NCI-H774 (cell line): ENCODE results near the gene PTGDR2.
"Not testable (repeated sequence)": the region's sequence is repeated elsewhere in the genome, so short reads cannot be mapped to it uniquely, and the experiment has no call there.

Experiments used
- DNase-seq: peaks from one replicate; lab custom pipeline; 2025; lab: John Stamatoyannopoulos, UW

The PTGDR2 gene

GRCh38 chr11:60841797-60842667, 13.7 kb downstream of the PTGDR2 start, which contains the start of gene CCDC86:
TSS of gene CCDC86 (plus strand) at chr11:60842113. CDS start at chr11:60842125, 12 bp downstream.
- DNase-seq, result peak; percentile 88

- DNase-seq, result no peak
Measured at GRCh38 chr11:60840470-60841430, 15.0 kb downstream of the PTGDR2 start.

- DNase-seq, result no peak
Measured at GRCh38 chr11:60838132-60838531, 17.6 kb downstream of the PTGDR2 start.

GRCh38 chr11:60836866-60837515, 18.8 kb downstream of the PTGDR2 start:
- DNase-seq, result no peak

- DNase-seq, result no peak
Measured at GRCh38 chr11:60835534-60835846, 20.3 kb downstream of the PTGDR2 start.

GRCh38 chr11:60834742-60835533, 20.8 kb downstream of the PTGDR2 start:
- no peak for DNase-seq

GRCh38 chr11:60831501-60832079, 24.2 kb downstream of the PTGDR2 start:
- no peak for DNase-seq

- DNase-seq, result peak; percentile 79
Measured at GRCh38 chr11:60831143-60831500, 24.6 kb downstream of the PTGDR2 start.

GRCh38 chr11:60830478-60831142, 25.1 kb downstream of the PTGDR2 start:
- DNase-seq, result no peak

GRCh38 chr11:60825790-60826189, 30.0 kb downstream of the PTGDR2 start:
- DNase-seq, result no peak

- DNase-seq, result no peak
Measured at GRCh38 chr11:60825118-60825517, 30.6 kb downstream of the PTGDR2 start.

- not testable (repeated sequence) for DNase-seq
Measured at GRCh38 chr11:60823745-60824306, 31.9 kb downstream of the PTGDR2 start.

- DNase-seq, result no peak
Measured at GRCh38 chr11:60821827-60822599, 33.7 kb downstream of the PTGDR2 start.

GRCh38 chr11:60818057-60818456, 37.7 kb downstream of the PTGDR2 start:
- DNase-seq, result no peak

GRCh38 chr11:60816590-60817157, 39.1 kb downstream of the PTGDR2 start:
- no peak for DNase-seq

- no peak for DNase-seq
Measured at GRCh38 chr11:60814112-60814511, 41.6 kb downstream of the PTGDR2 start.

GRCh38 chr11:60813324-60813723, 42.4 kb downstream of the PTGDR2 start:
- DNase-seq, result no peak

GRCh38 chr11:60810569-60810968, 45.2 kb downstream of the PTGDR2 start:
- no peak for DNase-seq

GRCh38 chr11:60810151-60810550, 45.6 kb downstream of the PTGDR2 start:
- no peak for DNase-seq
